ENCODE data around the gene LPAR2.

- TF ChIP-seq POLR2A (IDR thresholded peaks at IDR 0.05; ENCODE audit: low read depth, low read length): no peak
- no peak for TF ChIP-seq POLR2AphosphoS5 (IDR thresholded peaks at IDR 0.05; ENCODE audit: low read depth, low read length)
- no peak for TF ChIP-seq TAF1 (IDR thresholded peaks at IDR 0.05; ENCODE audit: borderline replicate concordance, low read depth, low read length)
Observed at GRCh38 chr19:19672816-19673215, 44.8 kb upstream of the LPAR2 start.
